HG02943 (cell line): ENCODE data around the gene THADA.

ENCODE experiments used
- ATAC-seq: cut with Tn5 transposase; IDR thresholded peaks from one replicate; pipeline ENCODE4 v1.9.1; 2021; ENCODE audit warnings: mild to moderate bottlenecking, low read depth, moderate library complexity; ENCODE audit not compliant: unreplicated experiment

The THADA gene

GRCh38 chr2:43184339-43184895 is 411.4 kb downstream of the THADA start:
- ATAC-seq: no peak

- no peak for ATAC-seq
Measured at GRCh38 chr2:43183743-43184142, 412.1 kb downstream of the THADA start.

GRCh38 chr2:43180897-43181296 is 414.9 kb downstream of the THADA start:
- no peak for ATAC-seq
